HUES64 (cell line): ENCODE measurements around the gene RELT.

Experiments
- H3K27ac ChIP-seq: 2 replicates; pipeline ENCODE4 v1.7.0; 2013; ENCODE audit warnings: low read depth, low read length, inconsistent platforms
- H3K27me3 ChIP-seq: 2 replicates; pipeline ENCODE4 v1.6.1; 2013; ENCODE audit warnings: mild to moderate bottlenecking, low read length; ENCODE audit not compliant: insufficient read depth
- H3K36me3 ChIP-seq: 2 replicates; pipeline ENCODE4 v1.6.1; 2013; ENCODE audit warnings: mild to moderate bottlenecking, low read length; ENCODE audit not compliant: insufficient read depth
- H3K4me1 ChIP-seq: 2 replicates; pipeline ENCODE4 v1.6.1; 2013; ENCODE audit warnings: mild to moderate bottlenecking, low read length, moderate library complexity; ENCODE audit not compliant: insufficient read depth
- H3K4me3 ChIP-seq: 2 replicates; pipeline ENCODE4 v1.5.1; 2013; ENCODE audit warnings: mild to moderate bottlenecking, low read length, moderate library complexity
- H3K9ac ChIP-seq: 2 replicates; pipeline ENCODE4 v1.6.1; 2013; ENCODE audit warnings: mild to moderate bottlenecking, low read depth, low read length
- H3K9me3 ChIP-seq: 2 replicates; pipeline ENCODE4 v1.6.1; 2013; ENCODE audit warnings: low read depth, low read length; ENCODE audit not compliant: insufficient read depth
- WGBS: fragments of 150-250, 120-280 bp; methylation state at CpG from one replicate; pipeline ENCODE4 v1.1.7; 2013; ENCODE audit warnings: missing lambda C conversion rate; 5-methylcytosine and 5-hydroxymethylcytosine counted together

RELT gene

GRCh38 chr11:73386546-73386945 lies 10.3 kb downstream of the RELT start:
- no peaks in the 10 kb centered on the region for H3K27me3 ChIP-seq
- 95% methylated on average over 8 of the region's 8 CpGs for WGBS
- H3K4me1 ChIP-seq: no peaks in the 10 kb centered on the region; the same call in 1 of the 2 replicates
- no peak overlapping the region for H3K9ac ChIP-seq
- H3K4me3 ChIP-seq: no peak overlapping the region
- no peaks in the 10 kb centered on the region for H3K9me3 ChIP-seq
- no peak overlapping the region for H3K27ac ChIP-seq
- H3K36me3 ChIP-seq: no peaks in the 10 kb centered on the region

GRCh38 chr11:73387594-73388264 lies 11.5 kb downstream of the RELT start:
- Histone ChIP-seq H3K4me1 (no peaks in the 10 kb centered on the region; the same call in 1 of the 2 replicates), H3K27ac (no peak overlapping the region), H3K9me3 (no peaks in the 10 kb centered on the region), H3K9ac (no peak overlapping the region), H3K36me3 (no peaks in the 10 kb centered on the region), H3K27me3 (no peaks in the 10 kb centered on the region), H3K4me3 (no peak overlapping the region)
- 82% methylated on average over 21 of the region's 21 CpGs for WGBS

DNA sequence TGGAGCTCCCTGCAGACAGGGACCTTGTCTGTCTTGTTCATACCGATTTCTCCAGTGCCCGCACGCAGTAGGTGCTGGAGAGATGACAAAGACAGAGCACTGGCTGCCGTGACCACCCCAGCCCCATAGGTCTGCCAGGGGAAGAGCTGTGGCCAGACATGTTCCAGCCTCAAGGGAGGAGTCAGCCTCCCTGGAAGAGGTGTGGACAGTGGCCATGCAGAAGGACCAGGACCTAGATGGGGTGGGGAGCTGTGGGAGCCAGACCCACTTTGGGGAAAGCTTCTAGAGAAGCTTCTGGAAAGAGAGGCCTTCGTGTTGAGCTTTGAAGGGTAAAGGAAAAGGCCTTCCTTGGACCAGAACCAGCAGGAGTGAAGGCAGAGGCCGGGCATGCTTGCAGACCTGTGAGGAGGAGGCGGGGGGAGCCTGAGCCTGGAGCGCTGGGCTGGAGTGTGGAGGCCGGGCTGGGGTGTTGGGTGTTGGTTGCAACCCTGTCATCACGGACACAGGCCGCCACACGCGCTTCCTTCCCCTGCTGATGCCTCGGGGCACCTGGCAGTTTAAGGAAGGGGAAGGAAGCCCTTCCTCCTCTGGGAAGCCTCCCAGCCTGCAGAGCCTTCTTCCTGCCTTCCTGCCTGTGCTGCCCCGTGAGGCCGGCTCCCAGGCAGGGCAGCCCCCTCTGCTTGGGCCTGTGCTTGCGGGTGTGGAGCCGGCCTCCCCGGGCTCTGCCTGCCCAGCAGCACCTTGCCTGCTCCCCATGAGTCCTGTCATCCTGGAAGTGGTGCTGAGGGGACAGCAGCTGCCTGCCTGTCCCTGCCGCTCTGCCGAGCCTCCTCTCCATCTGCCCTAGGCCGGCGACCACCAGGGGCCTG lies 12.3 kb downstream of the RELT start:
- no peaks in the 10 kb centered on the region for H3K27me3 ChIP-seq
- no peak overlapping the region for H3K27ac ChIP-seq
- no peaks in the 10 kb centered on the region for H3K4me1 ChIP-seq
- H3K36me3 ChIP-seq: no peaks in the 10 kb centered on the region
- WGBS: 83% methylated on average over 23 of the region's 23 CpGs
- H3K9me3 ChIP-seq: no peaks in the 10 kb centered on the region
- no peak overlapping the region for H3K4me3 ChIP-seq
- H3K9ac ChIP-seq: no peak overlapping the region

DNA sequence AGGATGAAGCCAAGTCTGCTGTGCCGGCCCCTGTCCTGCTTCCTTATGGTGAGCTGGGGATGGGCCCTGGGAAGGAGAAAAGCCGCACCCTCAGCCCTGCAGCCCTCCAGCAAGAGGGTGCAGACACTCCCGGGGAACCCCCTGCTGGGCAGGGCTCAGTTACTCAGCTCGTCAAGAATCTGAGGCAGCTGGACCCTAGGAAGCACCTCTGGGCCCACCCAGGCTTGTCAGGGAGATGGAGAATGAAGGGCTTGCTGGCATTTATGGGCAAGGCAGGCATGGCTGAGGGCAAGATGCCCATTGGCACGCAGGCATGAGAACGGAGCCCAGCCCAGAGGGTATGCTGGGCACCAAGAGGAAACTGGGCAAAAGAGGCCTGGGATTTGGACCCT lies 12.9 kb downstream of the RELT start:
- H3K27ac ChIP-seq: no peak overlapping the region
- H3K4me3 ChIP-seq: no peak overlapping the region
- no peaks in the 10 kb centered on the region for H3K9me3 ChIP-seq
- no peaks in the 10 kb centered on the region for H3K27me3 ChIP-seq
- no peaks in the 10 kb centered on the region for H3K4me1 ChIP-seq
- H3K36me3 ChIP-seq: no peaks in the 10 kb centered on the region; the same call in 1 of the 2 replicates
- 89% methylated on average over 6 of the region's 6 CpGs for WGBS
- H3K9ac ChIP-seq: no peak overlapping the region

DNA sequence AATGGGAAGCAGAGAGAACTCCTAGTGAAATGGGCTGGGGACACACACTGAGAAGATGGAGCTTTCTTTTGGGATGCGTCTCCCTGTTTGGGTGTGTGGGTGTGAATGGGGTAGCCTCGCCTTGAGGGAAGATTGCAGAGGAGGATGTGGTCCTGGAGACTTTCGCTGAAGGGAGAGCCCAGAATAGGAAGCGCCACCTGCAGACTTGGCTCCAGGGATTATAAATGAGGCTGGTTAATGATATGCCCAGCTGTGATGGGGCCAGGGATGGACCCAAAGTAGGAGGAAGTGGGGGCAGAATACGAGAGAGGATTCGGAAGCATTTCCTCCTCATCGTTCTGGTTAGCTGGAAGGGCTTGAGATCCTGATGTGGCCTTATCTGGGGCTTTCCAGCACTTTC lies 13.7 kb downstream of the RELT start:
- 89% methylated on average over 7 of the region's 7 CpGs for WGBS
- Histone ChIP-seq H3K4me1 (no peaks in the 10 kb centered on the region), H3K9ac (no peak overlapping the region)

DNA sequence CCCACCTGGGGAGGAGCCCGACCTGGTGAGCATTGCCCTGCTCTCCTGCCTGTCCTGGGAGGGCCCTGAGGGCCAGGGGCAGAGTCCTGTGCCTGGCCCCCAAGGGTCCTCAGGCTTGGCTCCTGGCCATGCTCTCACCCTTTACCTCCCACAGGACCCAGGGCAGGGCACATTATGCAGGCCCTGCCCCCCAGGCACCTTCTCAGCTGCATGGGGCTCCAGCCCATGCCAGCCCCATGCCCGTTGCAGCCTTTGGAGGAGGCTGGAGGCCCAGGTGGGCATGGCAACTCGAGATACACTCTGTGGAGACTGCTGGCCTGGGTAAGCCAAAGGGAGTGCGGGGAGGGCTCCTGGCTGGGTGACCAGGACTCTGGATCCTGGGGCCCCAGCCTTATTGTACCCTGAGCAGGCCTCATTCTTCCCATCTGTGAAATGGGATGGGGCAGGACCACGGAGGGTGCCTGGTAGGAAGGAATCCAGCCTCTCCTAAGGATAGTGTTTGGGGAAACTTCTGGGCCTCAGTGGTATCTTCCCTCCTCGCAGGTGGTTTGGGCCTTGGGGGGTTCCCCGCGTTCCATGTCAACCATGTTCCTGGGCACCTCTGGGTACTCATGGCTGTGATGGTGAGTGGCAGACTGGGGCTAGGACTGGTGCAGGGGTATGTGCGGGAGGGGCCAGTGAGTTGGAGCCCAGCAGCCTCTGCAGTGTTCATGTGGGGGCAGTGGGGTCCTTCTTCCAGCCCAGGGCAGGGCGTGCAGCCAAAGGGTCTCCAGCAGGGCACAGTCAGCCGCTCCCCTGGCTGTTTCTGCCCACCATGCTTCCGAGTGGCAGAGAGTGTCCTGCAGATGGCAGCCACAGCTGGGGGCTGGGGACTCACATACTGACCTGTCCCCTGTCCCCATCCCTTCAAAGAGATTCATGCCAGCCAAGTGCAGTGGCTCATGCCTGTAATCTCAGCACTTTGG lies 14.7 kb downstream of the RELT start:
- 93% methylated on average over 12 of the region's 12 CpGs for WGBS
- H3K27me3 ChIP-seq: no peaks in the 10 kb centered on the region
- H3K4me1 ChIP-seq: no peaks in the 10 kb centered on the region
- H3K9ac ChIP-seq: no peak overlapping the region
- H3K9me3 ChIP-seq: no peaks in the 10 kb centered on the region
- H3K36me3 ChIP-seq: no peaks in the 10 kb centered on the region; the same call in 1 of the 2 replicates
- H3K4me3 ChIP-seq: no peak overlapping the region
- no peak overlapping the region for H3K27ac ChIP-seq

More for the DNA sequence above, 13.7 kb downstream of the RELT start:
- no peaks in the 10 kb centered on the region for H3K27me3 ChIP-seq
- H3K36me3 ChIP-seq: no peaks in the 10 kb centered on the region; the same call in 1 of the 2 replicates
- H3K9me3 ChIP-seq: no peaks in the 10 kb centered on the region
- H3K27ac ChIP-seq: no peak overlapping the region
- no peak overlapping the region for H3K4me3 ChIP-seq

- Histone ChIP-seq H3K4me3 (no peak overlapping the region), H3K9me3 (no peaks in the 10 kb centered on the region), H3K27ac (no peak overlapping the region), H3K4me1 (no peaks in the 10 kb centered on the region), H3K9ac (no peak overlapping the region), H3K36me3 (no peaks in the 10 kb centered on the region; the same call in 1 of the 2 replicates), H3K27me3 (no peaks in the 10 kb centered on the region)
- 89% methylated on average over 10 of the region's 10 CpGs for WGBS
Observed at GRCh38 chr11:73391665-73392064, 15.5 kb downstream of the RELT start.

DNA sequence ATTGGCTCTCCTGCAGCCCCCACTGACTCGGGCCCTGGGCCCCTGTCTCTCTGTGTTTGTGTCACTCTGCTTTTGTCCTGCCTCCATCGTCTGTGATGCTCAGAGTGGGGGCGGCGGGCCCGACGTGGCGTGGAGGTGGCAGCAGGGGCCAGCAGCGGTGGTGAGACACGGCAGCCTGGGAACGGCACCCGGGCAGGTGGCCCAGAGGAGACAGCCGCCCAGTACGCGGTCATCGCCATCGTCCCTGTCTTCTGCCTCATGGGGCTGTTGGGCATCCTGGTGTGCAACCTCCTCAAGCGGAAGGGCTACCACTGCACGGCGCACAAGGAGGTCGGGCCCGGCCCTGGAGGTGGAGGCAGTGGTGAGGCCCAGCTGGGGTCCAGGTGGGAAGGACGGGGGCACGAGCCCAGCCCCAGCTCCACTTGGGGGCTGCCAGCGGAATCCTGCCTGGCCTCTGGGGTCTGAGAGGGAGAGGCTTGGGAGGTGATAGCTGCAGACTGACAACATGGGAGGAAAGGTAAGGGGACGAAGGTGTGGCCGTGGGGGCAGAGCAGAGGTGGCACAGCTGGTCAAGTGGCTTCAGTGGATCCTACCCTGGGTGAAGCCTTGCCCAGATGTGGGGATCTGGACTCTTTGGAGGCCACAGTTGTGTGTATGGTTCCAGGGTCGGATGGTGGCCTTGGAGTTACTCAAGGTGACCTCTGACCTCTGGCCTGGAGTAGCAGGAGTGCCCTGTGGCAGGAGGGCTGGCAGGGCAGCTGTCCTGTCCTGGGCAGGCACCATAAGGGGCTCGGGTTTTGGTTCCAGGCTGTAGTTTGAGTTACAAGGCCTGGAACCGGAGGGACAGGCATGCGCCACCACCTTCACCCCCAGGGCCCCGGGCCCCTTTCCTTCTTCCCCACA lies 16.2 kb downstream of the RELT start:
- no peak overlapping the region for H3K4me3 ChIP-seq
- H3K4me1 ChIP-seq: no peaks in the 10 kb centered on the region
- no peaks in the 10 kb centered on the region for H3K9me3 ChIP-seq
- H3K27me3 ChIP-seq: no peaks in the 10 kb centered on the region
- H3K9ac ChIP-seq: no peak overlapping the region
- H3K36me3 ChIP-seq: no peaks in the 10 kb centered on the region; the same call in 1 of the 2 replicates
- WGBS: 93% methylated on average over 31 of the region's 31 CpGs
- H3K27ac ChIP-seq: no peak overlapping the region

- no peaks in the 10 kb centered on the region; the same call in 1 of the 2 replicates for H3K36me3 ChIP-seq
- WGBS: 90% methylated on average over 7 of the region's 7 CpGs
- H3K9me3 ChIP-seq: no peaks in the 10 kb centered on the region
- H3K4me1 ChIP-seq: no peaks in the 10 kb centered on the region
- H3K9ac ChIP-seq: 0 out of 2 replicates have a peak overlapping the region, but pooled peaks have one; percentile 6
- no peaks in the 10 kb centered on the region for H3K27me3 ChIP-seq
- H3K4me3 ChIP-seq: no peak overlapping the region
- H3K27ac ChIP-seq: no peak overlapping the region
Observed at GRCh38 chr11:73393011-73393380, 16.8 kb downstream of the RELT start.
